Erythroblast (primary cell): ENCODE results near the gene ERGIC1.

ENCODE experiments used
- DNase-seq, 2 experiments: peaks; one replicate each; lab custom pipeline; 2025; lab: John Stamatoyannopoulos, UW
- GATA1 ChIP-seq: IDR thresholded peaks from 2 replicates; pipeline ENCODE4 v1.6.1; 2011; ENCODE audit warnings: low read depth, mild to moderate bottlenecking, control low read depth, low read length, moderate library complexity
- POLR2A ChIP-seq: IDR thresholded peaks from 2 replicates; pipeline ENCODE4 v1.6.1; 2011; ENCODE audit warnings: mild to moderate bottlenecking, low read length

ERGIC1 gene

DNA sequence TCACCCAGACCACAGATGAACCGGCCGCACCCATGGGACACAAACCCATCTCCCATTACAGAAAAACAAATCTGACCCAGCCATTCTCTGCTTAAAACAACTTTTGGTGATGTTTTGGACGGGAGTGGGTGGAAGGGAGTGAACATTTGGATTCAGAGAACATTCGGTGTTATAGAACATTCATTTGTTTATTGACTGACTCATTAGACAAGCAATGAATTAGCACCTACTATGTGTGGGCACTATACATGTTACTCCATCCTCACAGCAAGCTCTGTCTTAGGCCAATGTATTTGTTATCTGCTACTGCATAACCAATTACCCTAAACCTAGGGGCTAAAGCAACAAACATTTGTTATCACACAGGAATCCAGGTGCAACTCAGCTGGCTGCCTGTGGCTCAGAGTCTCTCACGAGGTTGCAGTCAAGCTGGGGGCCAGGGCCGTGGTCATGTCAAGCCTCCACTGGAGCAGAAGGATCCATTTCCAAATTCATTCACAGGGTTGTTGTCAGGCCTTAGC is 5.1 kb upstream of the ERGIC1 start:
- no peak for TF ChIP-seq POLR2A
- no peak for TF ChIP-seq GATA1
- DNase-seq, result no peak

DNA sequence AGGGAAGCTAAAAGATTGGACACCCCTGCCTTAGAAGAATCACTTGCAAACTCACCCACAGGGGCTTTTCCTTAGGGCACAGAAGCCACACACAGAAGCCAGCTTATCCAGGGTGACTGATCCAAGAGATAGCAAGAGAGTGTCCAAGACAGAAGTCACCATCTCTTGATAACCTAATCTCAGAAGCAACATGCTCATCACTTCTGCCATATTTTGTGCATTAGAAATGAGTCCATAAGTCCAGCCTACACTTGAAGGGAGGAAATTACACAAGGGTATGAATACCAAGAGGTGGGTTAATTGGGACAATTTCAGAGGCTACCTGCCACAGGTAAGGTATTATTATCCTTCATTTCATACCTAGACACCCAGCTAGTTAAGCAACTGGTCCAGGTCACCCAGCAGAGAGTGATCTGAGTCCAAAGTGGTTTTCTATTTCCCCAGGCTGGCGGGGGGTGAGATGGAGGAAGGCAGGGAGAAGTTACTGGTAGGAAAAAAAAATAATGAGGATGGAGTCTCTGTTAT is 3.7 kb upstream of the ERGIC1 start:
- no peak for TF ChIP-seq GATA1
- no peak for TF ChIP-seq POLR2A
- DNase-seq, result peak in 1 of 2 experiments; percentile 29

DNA sequence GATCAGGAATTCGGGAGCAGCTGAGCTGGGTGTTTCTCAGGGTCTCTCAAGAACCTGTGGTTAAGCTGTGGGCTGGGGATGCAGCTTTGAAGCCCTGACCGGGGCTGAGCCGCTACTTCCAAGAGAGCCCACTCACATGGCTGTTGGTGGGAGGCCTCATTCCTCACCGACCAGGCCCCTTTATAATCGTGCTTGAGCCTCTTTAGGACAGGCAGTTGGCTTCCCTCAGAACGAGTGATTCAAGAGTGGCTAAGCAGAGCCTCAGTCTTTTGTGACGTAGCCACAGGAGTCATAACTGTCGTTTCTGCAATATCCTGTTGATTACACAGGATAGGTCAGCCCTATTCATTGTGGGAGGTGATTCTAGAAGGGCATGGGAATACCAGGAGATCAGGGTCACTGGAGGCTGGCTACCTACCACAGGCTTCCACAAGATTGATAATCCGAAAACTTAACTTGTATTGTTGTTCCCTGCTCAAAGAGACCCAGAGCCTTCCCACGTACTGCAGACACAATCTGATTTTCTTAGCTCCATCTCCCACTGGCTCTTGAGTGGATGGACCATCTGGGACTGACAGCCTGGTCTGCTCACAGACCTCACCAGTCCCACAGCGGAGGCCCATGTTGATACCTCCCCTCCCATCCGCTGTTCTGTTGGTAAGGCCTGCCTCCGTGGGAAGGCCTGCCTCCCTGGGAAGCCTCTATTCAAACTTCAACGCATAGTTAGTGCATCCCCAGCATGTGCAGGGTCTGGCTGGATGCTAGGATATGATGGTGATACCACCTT is 3.0 kb upstream of the ERGIC1 start:
- TF ChIP-seq POLR2A, result no peak
- TF ChIP-seq GATA1, result no peak
- DNase-seq, result no peak

DNA sequence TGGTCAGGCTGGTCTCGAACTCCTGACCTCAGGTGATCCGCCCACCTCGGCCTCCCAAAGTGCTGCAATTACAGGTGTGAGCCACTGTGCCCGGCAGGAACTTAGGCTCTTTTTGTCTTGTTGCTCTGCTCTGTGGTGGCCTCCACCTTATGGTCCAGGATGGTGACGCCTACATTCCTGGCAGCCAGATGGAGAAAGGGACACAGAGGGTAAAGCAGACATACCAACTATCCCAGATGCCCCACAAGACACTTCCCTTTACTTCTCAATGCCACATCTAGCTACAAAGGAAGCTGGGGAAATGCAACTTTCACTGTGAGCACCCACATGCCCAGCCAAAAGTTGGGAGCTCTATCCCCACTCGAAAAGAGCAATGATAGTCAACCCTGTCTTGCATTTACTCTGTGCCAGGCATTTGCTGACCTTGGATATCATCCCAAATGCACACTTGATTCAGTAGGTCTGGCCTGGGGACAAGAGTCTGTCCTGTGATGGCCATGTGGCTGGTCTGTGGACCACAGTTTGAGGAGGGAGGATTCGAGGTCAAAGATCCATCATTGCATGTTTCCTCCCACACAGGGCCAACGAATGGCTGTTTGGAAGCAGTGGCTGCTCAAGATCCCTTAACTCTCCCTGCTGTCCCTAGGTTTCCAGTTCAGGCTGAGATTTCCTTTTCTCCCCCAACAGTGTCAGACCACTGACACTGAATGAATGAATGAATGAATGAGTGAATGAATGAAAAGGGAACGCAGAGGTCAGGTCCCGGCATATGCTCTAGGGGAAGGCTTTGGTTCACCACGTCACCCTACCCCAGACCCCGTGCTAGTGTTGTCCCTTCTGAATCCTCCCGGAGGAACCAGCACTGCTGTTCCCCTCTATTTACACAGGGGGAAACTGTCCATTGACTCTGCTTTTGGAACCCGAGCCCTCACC is 1.4 kb upstream of the ERGIC1 start:
- DNase-seq, result no peak
- TF ChIP-seq POLR2A (no peak), GATA1 (no peak)

DNA sequence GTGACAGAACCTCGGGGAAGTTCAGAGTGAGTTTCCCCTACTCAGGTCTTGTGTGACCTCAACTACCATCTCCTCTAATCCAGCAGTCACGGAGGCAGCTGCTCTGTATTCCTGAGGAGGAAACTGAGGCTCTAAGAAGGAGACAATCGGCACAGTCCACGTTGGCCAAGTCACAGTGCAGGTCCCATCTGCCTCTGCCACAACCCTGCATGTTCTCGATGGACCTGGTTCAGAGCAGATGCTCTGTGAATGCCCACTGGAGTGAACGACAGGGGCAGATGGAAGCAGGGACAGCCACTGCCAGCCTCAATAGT is 722 bp upstream of the ERGIC1 start:
- DNase-seq, result no peak
- TF ChIP-seq POLR2A (no peak), GATA1 (no peak)

DNA sequence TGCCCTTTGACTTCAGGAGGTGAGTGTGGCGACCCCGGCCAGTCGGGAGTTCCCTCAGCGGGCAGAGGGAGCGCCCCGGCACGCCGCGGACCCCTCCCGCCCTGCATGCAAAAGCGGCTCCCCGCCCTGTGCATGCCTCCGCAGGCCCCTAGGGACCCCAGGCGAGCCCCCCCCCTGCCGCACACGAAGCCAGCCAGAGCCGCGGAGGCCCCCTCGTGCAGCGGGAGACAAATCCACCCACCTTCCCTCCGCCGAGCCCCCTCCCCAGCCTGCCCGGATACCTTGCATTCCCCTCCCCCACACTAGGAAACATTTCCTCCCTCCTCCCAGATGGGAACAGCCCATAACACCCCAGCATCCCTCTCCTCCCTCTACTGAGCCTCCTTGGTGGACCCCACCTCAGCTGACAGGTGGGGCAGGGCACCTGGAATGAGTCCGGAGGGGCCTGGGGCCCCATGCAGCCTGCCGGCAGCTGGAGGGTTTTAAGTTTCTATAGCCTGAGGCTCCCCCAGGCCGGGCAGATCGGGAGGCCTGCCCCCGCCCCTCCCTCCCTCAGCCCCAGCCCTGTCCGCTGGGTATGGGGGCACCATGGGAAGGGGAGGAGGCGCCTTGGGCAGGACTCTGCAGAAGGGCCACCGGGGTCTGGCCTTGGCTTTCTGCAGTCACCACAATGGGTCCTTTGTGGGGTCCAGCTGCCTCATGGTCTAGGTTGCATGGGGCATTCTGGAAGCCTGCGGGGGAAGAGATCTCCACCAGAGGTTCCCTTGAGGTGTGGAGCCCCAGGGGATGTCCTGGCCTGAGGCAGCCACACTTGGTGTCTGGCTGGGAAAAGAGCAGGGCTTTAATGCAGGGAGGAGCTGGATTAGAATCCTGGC is 601 bp downstream of the ERGIC1 start:
- DNase-seq, result peak in 1 of 2 experiments; percentile 15

DNA sequence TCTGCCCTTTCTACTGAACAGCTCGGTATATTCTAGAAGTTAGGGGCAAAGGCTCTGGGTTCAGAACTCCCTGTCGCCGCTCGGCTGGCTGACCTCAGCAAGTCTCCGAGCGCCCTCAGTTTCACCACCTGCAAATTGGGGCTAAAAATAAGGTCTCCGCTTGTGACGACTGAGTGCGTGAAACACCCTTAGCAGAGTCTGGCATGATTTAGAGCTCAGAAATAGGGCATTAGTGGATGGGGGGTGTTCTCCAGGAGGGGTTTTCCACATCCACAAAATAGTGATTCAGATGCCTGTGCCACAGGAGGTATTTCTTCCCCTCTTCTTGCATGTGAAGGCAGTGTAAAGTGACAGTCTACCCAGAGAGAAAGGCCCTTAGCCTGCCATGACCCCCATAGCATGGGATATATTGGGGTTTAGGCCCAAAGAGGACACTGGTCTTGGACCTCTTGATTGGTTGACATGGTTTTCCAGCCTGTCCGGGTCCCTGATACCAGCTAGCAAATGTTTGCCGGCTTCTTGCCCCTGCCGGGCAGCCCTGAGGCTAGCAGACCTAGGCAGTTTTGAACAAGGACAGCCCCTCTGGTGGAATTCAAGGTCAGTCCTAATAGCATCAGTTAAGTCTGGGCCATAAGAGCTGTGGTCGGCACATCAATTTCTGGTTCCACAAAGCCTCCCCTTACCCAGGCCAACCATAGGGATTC is 1.4 kb downstream of the ERGIC1 start:
- no peak for DNase-seq
- TF ChIP-seq GATA1 (no peak), POLR2A (no peak)

More for the DNA sequence above, 601 bp downstream of the ERGIC1 start:
- TF ChIP-seq GATA1 (no peak), POLR2A (no peak)

DNA sequence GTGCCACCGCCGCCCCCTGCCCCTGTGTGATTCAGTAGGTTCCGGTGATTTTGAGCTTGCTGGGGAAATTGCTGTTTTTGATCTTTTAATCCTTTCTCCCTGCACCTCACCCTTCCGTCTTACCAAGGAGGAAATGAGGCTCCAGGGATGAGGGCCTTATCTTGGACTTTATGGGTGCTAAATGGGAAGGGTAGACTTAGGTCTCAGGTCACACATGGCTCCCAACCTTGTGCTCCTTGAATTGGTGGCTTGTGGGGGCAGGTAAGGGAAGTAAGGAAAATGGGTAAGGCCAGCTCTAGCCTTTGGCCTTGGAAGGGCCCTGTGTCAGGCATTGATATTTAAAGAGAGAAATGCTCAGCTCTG is 1.9 kb downstream of the ERGIC1 start:
- DNase-seq, result no peak
- TF ChIP-seq GATA1 (no peak), POLR2A (no peak)

DNA sequence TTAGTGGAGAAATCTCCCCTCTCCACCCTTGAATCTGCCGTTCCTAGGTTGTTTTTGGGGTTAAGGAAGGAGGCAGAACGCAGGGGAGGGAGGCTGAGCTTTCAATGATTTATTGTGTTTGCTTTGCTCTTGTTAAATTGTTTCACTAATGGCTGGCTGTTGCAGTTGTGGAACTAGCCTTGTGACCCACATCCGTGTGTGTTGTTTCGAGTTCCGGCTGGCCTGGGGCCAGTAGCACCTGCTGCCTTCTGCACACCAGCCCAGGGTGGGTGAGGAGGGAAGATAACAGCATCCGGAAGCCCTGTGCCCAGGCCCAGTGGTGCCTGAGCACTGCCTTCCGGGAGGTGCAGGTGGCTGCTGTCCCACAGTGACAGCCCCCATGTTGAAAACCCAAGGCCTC is 3.6 kb downstream of the ERGIC1 start:
- DNase-seq, result peak in 1 of 2 experiments; percentile 26
- no peak for TF ChIP-seq POLR2A
- TF ChIP-seq GATA1, result no peak

DNA sequence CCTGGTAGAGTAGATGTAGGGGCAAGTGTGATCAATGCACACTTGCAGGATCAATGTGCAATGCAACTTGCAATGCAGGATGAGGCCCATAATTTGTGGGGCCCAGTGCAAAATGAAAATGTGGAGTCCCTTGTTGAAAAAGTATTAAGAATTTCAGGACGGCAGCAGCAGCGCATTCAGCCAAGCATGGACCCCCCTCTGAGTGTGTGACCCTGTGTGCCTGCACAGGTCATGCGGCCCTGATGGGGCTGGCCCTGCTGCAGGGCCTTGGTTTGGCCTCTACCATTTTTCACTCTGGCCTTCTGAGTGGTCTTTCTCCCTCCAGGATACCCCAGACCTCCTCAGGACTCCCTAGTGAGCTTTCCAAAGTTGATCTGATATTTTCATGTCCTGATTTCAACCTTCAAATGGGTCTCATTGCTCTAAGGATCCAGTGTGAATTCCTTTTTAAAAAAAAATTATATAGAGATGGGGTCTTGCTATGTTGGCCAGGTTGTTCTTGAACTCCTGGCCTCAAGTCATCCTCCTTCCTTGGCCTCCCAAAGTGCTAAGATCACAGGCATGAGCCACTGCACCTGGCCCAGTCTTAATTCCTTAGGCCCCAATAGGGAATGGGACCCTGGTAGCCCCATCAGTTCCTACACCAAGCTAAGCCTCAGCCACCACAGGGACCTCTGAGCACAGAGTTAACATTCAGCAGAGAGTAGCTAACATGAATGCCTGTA is 4.3 kb downstream of the ERGIC1 start:
- TF ChIP-seq GATA1, result no peak
- no peak for TF ChIP-seq POLR2A
- DNase-seq, result no peak

DNA sequence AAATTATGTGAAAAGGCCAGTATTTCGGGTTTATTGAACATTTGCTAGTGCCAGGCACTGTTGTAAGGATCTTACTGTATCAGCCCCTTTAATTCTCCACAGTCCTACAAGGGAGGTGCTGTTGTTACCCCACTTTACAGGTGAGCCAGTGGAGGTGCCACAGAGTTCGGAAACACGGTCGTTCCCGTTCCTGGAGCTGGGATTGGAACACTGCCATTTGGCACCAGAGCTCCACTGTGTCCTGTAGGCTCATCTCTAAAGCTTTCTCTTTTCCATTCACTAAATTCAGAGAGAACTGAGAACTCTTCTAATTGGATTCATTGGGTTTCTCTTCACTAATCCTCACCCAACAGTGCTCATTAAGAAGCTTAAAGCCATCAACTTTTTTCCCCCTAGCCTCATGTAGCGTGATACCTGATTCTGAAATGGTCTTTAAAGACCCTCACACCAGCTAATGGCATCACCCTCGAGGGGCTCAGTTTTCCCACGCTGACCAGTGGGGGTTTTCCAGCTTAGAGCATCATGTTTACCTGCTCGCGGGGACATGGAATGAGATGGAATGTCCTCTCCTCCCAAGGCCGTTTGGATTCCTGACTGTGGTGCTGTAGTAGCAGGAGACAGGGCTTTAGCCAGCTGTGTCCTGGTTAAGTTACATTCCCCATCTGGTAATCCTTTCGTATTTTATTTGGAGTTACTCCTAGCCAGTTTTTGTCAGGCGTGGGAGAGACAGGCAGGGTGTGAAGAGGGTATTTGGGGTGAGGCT is 5.8 kb downstream of the ERGIC1 start:
- TF ChIP-seq GATA1 (no peak), POLR2A (no peak)

More for the DNA sequence above, 5.8 kb downstream of the ERGIC1 start:
- DNase-seq, result no peak
